H1 (cell line): Measurements from ENCODE around the gene RNF32. TPM values are rescaled to one million over a fixed set of nuclear protein-coding genes. Genes with fewer than 3 reads are reported as not detected.

Experiments used
- ATF3 ChIP-seq: IDR thresholded peaks from 2 replicates; pipeline ENCODE4 v1.6.1; 2011; ENCODE audit warnings: low read depth, mild to moderate bottlenecking, low read length; ENCODE audit not compliant: insufficient read depth
- GABPA ChIP-seq: IDR thresholded peaks from 2 replicates; pipeline ENCODE4 v1.6.1; 2011; ENCODE audit warnings: mild to moderate bottlenecking, low read length, moderate library complexity, borderline replicate concordance; ENCODE audit not compliant: insufficient read depth
- JUND ChIP-seq: IDR thresholded peaks from 2 replicates; pipeline ENCODE4 v1.6.1; 2011; ENCODE audit warnings: mild to moderate bottlenecking, improper control_type of control experiment, low read length
- NANOG ChIP-seq: IDR thresholded peaks from 2 replicates; pipeline ENCODE4 v1.6.1; 2011; ENCODE audit warnings: low read length, low read depth, mild to moderate bottlenecking, inconsistent platforms; ENCODE audit not compliant: insufficient read depth, poor library complexity, severe bottlenecking
- TEAD4 ChIP-seq: IDR thresholded peaks from 2 replicates; pipeline ENCODE4 v1.6.1; 2012; ENCODE audit warnings: low read depth, low read length, inconsistent platforms, mixed read lengths
- polyA plus RNA-seq, 7 experiments: library from polyadenylated mRNA; depleted of rRNA in 3 of 7; stranded (reverse) in 5 of 7; unstranded in 2 of 7; fragments of >200 nt in 5 of 7; fragments of 200-250 nt in 2 of 7; gene quantifications; 1 replicate in 5 of 7; 2 replicates in 1 of 7; 4 replicates in 1 of 7; pipeline versions ENCODE4 v1.2.1 to v1.2.3, GENCODE V29; 2011 to 2013; ENCODE audit warnings: missing spikeins in 2 of 7, mixed read lengths in 2 of 7
- total RNA-seq: library from RNA; stranded (reverse); fragmentation: NEBNext Ultra II Directional; extraction: Animal tissue kit (Norgen Biotek cat#: 25700); gene quantifications from 2 replicates; pipeline ENCODE4 v1.2.1, GENCODE V29; 2021

RNF32 gene
- total and polyA plus RNA-seq, 2 of the 8 experiments (the other 6 are each of a cell fraction or from before 2014, with no cell fraction given): 0.48 to 1.2 TPM

DNA sequence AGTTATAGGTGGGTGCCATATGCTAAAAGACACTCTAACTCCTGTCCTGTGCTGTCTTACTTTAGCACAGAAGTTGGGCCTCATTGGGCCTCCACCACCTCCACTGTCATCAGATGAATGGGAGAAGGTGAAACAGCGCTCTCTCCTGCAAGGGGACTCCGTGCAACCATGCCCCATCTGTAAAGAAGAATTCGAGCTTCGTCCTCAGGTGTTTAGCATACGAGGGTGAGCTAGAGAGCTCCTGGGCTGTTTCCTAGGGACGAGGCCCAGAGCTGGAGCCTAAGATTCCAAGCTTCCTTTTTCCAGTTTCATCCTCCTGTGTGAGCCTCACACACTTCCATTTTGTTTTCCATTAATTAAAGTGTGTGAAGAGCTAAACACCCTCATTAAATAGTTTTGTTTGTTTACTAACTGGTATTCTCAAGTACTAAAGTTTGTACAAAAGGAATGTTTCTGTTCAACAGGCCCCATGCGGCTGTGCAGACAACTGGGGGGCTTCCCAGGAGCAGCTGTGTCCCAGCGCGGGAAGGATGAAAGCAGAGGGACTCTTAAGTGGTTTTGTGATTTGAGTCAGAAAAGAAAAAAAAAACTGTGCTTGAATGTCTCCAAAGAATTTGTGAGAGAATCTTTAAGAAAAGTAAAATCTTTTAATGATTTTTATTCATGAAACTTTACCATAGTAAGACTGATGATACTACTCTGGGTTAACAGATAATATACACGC, 14.1 kb downstream of the RNF32 start (continued):
- TF ChIP-seq GABPA (no peak), ATF3 (no peak), NANOG (no peak), JUND (no peak), TEAD4 (no peak)
- TF ChIP-seq, all 59 proteins: peak for 0
